Mesenchymal stem cell (in vitro differentiated cells and primary cell): Measurements from ENCODE around the gene C22orf15.

Source experiments
- DNase-seq: peaks from one replicate; pipeline ENCODE4 v3.0.0-alpha.2; 2013
- H2AFZ ChIP-seq: one replicate; pipeline ENCODE4 v1.6.1; 2013; ENCODE audit warnings: low read depth, mild to moderate bottlenecking, control low read depth, inconsistent platforms, low read length, moderate library complexity
- H2AK5ac ChIP-seq: 2 replicates; pipeline ENCODE4 v1.6.1; 2013; ENCODE audit warnings: low read length, moderate library complexity, mild to moderate bottlenecking, inconsistent platforms; ENCODE audit not compliant: severe bottlenecking
- H2BK120ac ChIP-seq: one replicate; pipeline ENCODE4 v1.6.1; 2013; ENCODE audit warnings: low read depth, mild to moderate bottlenecking, inconsistent platforms, low read length, moderate library complexity
- H2BK12ac ChIP-seq, 2 experiments: one replicate each; pipeline ENCODE4 v1.6.1; 2013; ENCODE audit warnings: inconsistent platforms in 2 of 2, low read length in 2 of 2, mild to moderate bottlenecking in 2 of 2, moderate library complexity in 2 of 2, control low read depth in 1 of 2
- H2BK15ac ChIP-seq: one replicate; pipeline ENCODE4 v1.6.1; 2013; ENCODE audit warnings: mild to moderate bottlenecking, low read depth, inconsistent platforms; ENCODE audit not compliant: poor library complexity, severe bottlenecking
- H2BK5ac ChIP-seq: 2 replicates; pipeline ENCODE4 v1.6.1; 2013; ENCODE audit warnings: low read depth, mild to moderate bottlenecking, low read length, control low read depth, inconsistent platforms; ENCODE audit not compliant: poor library complexity, severe bottlenecking
- H3K14ac ChIP-seq, 2 experiments: one replicate each; pipeline ENCODE4 v1.6.1; 2013; ENCODE audit warnings: inconsistent platforms in 2 of 2, low read length in 2 of 2, control low read depth in 1 of 2, mild to moderate bottlenecking in 1 of 2, moderate library complexity in 1 of 2
- H3K18ac ChIP-seq, 2 experiments: one replicate each; pipeline ENCODE4 v1.6.1; 2013; ENCODE audit warnings: inconsistent platforms in 2 of 2, low read length in 2 of 2, control low read depth in 1 of 2, low read depth in 1 of 2, mild to moderate bottlenecking in 1 of 2
- H3K23ac ChIP-seq, 2 experiments: one replicate each; pipeline ENCODE4 v1.6.1; 2013; ENCODE audit warnings: inconsistent platforms in 2 of 2, low read length in 2 of 2, mild to moderate bottlenecking in 2 of 2, moderate library complexity in 2 of 2, control low read depth in 1 of 2
- H3K27ac ChIP-seq: 2 replicates; pipeline ENCODE4 v1.5.1; 2013; ENCODE audit warnings: mild to moderate bottlenecking, moderate library complexity, low read length, control low read depth, inconsistent platforms; ENCODE audit not compliant: poor library complexity, severe bottlenecking
- H3K27me3 ChIP-seq, 2 experiments: 2 replicates each; pipeline versions ENCODE4 v1.6.1 to v1.7.0; 2013; ENCODE audit warnings: low read length in 2 of 2, mild to moderate bottlenecking in 2 of 2, moderate library complexity in 2 of 2, control low read depth in 1 of 2, inconsistent platforms in 1 of 2; ENCODE audit not compliant: control insufficient read depth in 1 of 2, insufficient read depth in 1 of 2
- H3K36me3 ChIP-seq, 2 experiments: 2 replicates each; pipeline versions ENCODE4 v1.6.1 to v1.7.0; 2013; ENCODE audit warnings: low read length in 2 of 2, control low read depth in 1 of 2, inconsistent platforms in 1 of 2, low read depth in 1 of 2, mild to moderate bottlenecking in 1 of 2; ENCODE audit not compliant: insufficient read depth in 2 of 2, control insufficient read depth in 1 of 2
- H3K4ac ChIP-seq, 2 experiments: one replicate each; pipeline ENCODE4 v1.6.1; 2013; ENCODE audit warnings: inconsistent platforms in 2 of 2, low read length in 2 of 2, mild to moderate bottlenecking in 2 of 2, moderate library complexity in 2 of 2, control low read depth in 1 of 2, low read depth in 1 of 2
- H3K4me1 ChIP-seq: 2 replicates; pipeline ENCODE4 v1.6.1; 2013; ENCODE audit warnings: low read depth, low read length, control low read depth; ENCODE audit not compliant: control insufficient read depth, insufficient read depth
- H3K4me2 ChIP-seq: 2 replicates; pipeline ENCODE4 v1.6.1; 2013; ENCODE audit warnings: low read length, mild to moderate bottlenecking, inconsistent platforms; ENCODE audit not compliant: poor library complexity, severe bottlenecking
- H3K4me3 ChIP-seq, 2 experiments: 2 replicates each; pipeline versions ENCODE4 v1.5.1 to v1.7.0; 2013; ENCODE audit warnings: low read length in 2 of 2, mild to moderate bottlenecking in 2 of 2, control low read depth in 1 of 2, low read depth in 1 of 2; ENCODE audit not compliant: insufficient read depth in 1 of 2
- H3K79me1 ChIP-seq: replicated peaks from 2 replicates; pipeline ENCODE4 v1.6.1; 2013; ENCODE audit warnings: mild to moderate bottlenecking, control low read depth, low read length, inconsistent platforms; ENCODE audit not compliant: poor library complexity, severe bottlenecking
- H3K9ac ChIP-seq: 2 replicates; pipeline ENCODE4 v1.7.0; 2013; ENCODE audit warnings: mild to moderate bottlenecking, low read length, moderate library complexity
- H3K9me3 ChIP-seq: 2 replicates; pipeline ENCODE4 v1.7.0; 2013; ENCODE audit warnings: mild to moderate bottlenecking, low read length; ENCODE audit not compliant: control insufficient read depth
- H4K8ac ChIP-seq: one replicate; pipeline ENCODE4 v1.6.1; 2013; ENCODE audit warnings: inconsistent platforms, mild to moderate bottlenecking, low read length, moderate library complexity
- H4K91ac ChIP-seq: one replicate; pipeline ENCODE4 v1.6.1; 2013; ENCODE audit warnings: mild to moderate bottlenecking, low read length, inconsistent platforms
- WGBS: methylation state at CpG from one replicate; pipeline ENCODE4 v1.1.7; 2013; ENCODE audit warnings: mixed read lengths; 5-methylcytosine and 5-hydroxymethylcytosine counted together

The C22orf15 gene

DNA sequence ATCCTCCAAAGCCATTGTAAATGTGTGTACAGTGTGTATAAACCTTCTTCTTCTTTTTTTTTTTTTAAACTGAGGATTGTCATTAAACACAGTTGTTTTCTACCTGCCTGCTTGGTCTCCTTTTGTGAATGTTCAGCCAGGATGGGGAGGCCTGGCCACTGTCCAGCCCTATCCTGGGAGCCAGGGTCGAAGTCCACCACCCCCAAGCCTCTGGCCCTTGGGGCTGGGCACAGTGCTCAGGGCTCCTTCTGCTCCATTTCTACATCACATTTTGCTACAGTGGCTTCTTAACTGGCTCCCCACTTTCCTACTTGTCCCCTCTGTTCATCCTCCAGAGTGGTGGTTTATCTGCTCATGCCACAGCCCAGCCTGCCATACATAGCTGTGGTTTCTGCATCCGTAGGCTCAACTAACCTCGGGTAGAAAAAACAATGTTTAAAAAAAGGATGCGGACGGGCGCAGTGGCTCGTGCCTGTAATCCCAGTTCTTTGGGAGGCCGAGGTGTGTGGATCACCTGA, 21.5 kb downstream of the C22orf15 start:
- WGBS = 70% methylated on average over 4 of the region's 8 CpGs

DNA sequence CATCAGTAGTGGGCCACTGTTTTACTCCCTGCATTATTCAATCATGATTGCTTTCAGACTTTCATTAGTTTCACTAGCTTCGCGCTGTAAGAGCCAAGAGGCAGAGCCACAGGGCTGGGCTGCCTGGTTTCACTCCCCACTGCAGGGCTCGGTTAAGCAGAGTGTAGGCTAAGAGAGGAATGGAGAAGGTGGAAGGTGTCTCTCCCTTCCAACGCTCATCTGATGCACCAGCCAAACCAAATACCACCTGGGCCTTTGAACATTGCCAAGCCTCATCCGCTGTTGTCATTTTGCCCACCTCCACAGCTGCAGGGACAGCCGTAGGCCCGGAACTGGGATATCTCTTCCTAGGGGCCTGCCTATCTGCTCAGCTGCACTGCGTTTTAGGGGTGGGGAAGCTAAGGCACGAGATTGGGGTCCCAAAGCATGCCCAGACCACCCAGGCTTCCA, 23.5 kb downstream of the C22orf15 start:
- Histone ChIP-seq H2BK5ac (no peak overlapping the region), H3K18ac (peak overlapping the region; percentile 6 to 61), H3K9me3 (no peaks in the 10 kb centered on the region), H3K4me1 (peaks cover 33% of the 10 kb centered on the region), H3K27me3 (no peaks in the 10 kb centered on the region), H3K4ac (peak overlapping the region in 1 of 2 experiments; percentile 35), H3K9ac (peak overlapping the region; percentile 97), H4K91ac (peak overlapping the region; percentile 91), H4K8ac (peak overlapping the region; percentile 98), H3K23ac (no peak overlapping the region), H3K27ac (peak overlapping the region; percentile 82), H3K4me2 (peak overlapping the region; percentile 70), H3K36me3 (peaks cover under 1 to 6% of the 10 kb centered on the region in 2 experiments), H2BK15ac (no peak overlapping the region), H3K79me1 (peaks cover 1% of the 10 kb centered on the region), H2BK12ac (peak overlapping the region; percentile 28 to 61), H3K4me3 (peak overlapping the region in 1 of 2 experiments; percentile 75), H2AK5ac (peak overlapping the region; percentile 23), H3K14ac (peak overlapping the region in 1 of 2 experiments; percentile 9), H2AFZ (peak overlapping the region; percentile 29), H2BK120ac (peak overlapping the region; percentile 50)
- no peak for DNase-seq
- 89% methylated on average over 9 of the region's 9 CpGs for WGBS

More for the DNA sequence above, 21.5 kb downstream of the C22orf15 start:
- H3K27ac ChIP-seq = peak overlapping the region; percentile 73
- H4K8ac ChIP-seq = no peak overlapping the region
- H3K4me3 ChIP-seq = no peak overlapping the region
- H2BK12ac ChIP-seq = peak overlapping the region; percentile 53 to 67
- H3K36me3 ChIP-seq = peaks cover 0 to 10% of the 10 kb centered on the region in 2 experiments
- H2BK120ac ChIP-seq = no peak overlapping the region
- peak; percentile 67 for DNase-seq
- no peaks in the 10 kb centered on the region for H3K27me3 ChIP-seq
- H2BK15ac ChIP-seq = peak overlapping the region; percentile 60
- H2BK5ac ChIP-seq = no peak overlapping the region
- peaks cover 1% of the 10 kb centered on the region for H3K79me1 ChIP-seq
- no peak overlapping the region for H3K9ac ChIP-seq
- no peak overlapping the region for H3K14ac ChIP-seq
- peaks cover 34% of the 10 kb centered on the region for H3K4me1 ChIP-seq
- peak overlapping the region; percentile 94 for H2AK5ac ChIP-seq
- peak overlapping the region in 1 of 2 experiments; percentile 86 for H3K18ac ChIP-seq
- H3K9me3 ChIP-seq = no peaks in the 10 kb centered on the region
- no peak overlapping the region for H2AFZ ChIP-seq
- H3K23ac ChIP-seq = no peak overlapping the region
- no peak overlapping the region for H3K4ac ChIP-seq
- no peak overlapping the region for H4K91ac ChIP-seq
- H3K4me2 ChIP-seq = no peak overlapping the region

DNA sequence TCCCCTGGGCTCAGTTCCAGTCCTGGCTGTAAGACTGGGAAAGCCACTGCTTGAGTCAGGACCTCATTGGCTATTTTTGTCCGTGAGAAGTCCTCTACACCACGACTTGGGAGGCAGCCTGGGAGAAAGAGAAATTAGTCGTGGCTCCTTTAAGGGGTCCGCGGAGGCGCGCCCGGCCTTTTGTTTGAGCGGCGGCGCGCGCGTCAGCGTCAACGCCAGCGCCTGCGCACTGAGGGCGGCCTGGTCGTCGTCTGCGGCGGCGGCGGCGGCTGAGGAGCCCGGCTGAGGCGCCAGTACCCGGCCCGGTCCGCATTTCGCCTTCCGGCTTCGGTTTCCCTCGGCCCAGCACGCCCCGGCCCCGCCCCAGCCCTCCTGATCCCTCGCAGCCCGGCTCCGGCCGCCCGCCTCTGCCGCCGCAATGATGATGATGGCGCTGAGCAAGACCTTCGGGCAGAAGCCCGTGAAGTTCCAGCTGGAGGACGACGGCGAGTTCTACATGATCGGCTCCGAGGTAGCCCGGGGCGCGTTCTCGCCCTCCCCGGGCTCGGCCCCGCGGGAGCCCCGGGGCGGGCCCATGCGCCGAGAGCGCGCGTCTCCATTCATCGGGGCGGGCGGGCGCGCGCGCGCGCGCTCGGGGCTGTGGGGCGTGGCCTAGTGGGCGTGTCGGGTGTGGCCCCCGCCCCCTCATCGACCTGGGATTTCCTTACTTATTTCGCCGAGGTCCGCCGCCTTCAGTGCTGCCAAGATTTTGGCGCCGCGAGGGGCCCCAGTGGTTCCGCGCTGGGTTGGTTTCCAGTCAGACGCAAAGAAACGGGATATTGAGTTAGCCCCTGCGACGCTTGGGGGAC, 24.2 kb downstream of the C22orf15 start, which contains the start of gene SMARCB1:
Gene SMARCB1 (plus strand): TSS at position 215 of the 848 bp plus-strand sequence. CDS start 204 bp downstream, at position 419.
- H3K79me1 ChIP-seq = peaks cover 1% of the 10 kb centered on the region
- H4K8ac ChIP-seq = peak within 1 kb of the TSS; percentile 100
- peak within 1 kb of the TSS; percentile 79 to 93 for H3K23ac ChIP-seq
- peak within 1 kb of the TSS in 1 of 2 experiments; percentile 98 for H3K14ac ChIP-seq
- H3K9ac ChIP-seq = peak within 1 kb of the TSS; percentile 97
- H3K4me3 ChIP-seq = peak within 1 kb of the TSS; percentile 94 to 97
- H3K9me3 ChIP-seq = no peaks in the 10 kb centered on the region
- H2BK15ac ChIP-seq = peak within 1 kb of the TSS; percentile 98
- peak within 1 kb of the TSS; percentile 82 for H3K4me2 ChIP-seq
- peak; percentile 97 for DNase-seq
- no peaks in the 10 kb centered on the region for H3K27me3 ChIP-seq
- H2AFZ ChIP-seq = peak within 1 kb of the TSS; percentile 68
- peak within 1 kb of the TSS; percentile 28 to 61 for H2BK12ac ChIP-seq
- H2AK5ac ChIP-seq = peak within 1 kb of the TSS; percentile 63
- H2BK120ac ChIP-seq = peak within 1 kb of the TSS; percentile 100
- peak within 1 kb of the TSS; percentile 97 for H3K27ac ChIP-seq
- peak within 1 kb of the TSS; percentile 98 to 100 for H3K18ac ChIP-seq
- H3K4ac ChIP-seq = peak within 1 kb of the TSS; percentile 100
- H3K4me1 ChIP-seq = peaks cover 28% of the 10 kb centered on the region
- peak within 1 kb of the TSS; percentile 99 for H4K91ac ChIP-seq
- peaks cover 6 to 7% of the 10 kb centered on the region in 2 experiments for H3K36me3 ChIP-seq
- WGBS = under 1% methylated on average over 80 of the region's 97 CpGs
- H2BK5ac ChIP-seq = peak within 1 kb of the TSS; percentile 100

DNA sequence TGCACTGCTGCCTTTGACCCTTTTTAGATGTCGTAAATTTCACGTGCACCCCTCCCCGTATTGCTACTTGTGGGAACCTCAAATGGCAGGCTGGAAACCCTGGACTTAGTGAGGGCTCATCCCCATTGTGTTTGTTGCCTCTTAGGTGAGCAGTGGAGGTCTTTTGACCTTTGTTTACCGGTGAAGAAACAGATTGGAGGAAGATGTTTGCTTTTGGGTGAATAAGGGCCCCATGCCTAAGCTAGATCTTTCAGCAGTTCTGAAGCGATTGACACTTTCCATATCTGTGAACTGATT, 24.8 kb downstream of the C22orf15 start:
- Histone ChIP-seq H3K36me3 (peaks cover 7 to 13% of the 10 kb centered on the region in 2 experiments), H3K9ac (peak overlapping the region; percentile 97), H2BK120ac (no peak overlapping the region), H3K4me3 (peak overlapping the region; percentile 59 to 97), H3K79me1 (peaks cover 5% of the 10 kb centered on the region), H3K27me3 (no peaks in the 10 kb centered on the region), H2AFZ (no peak overlapping the region), H3K4me1 (peaks cover 26% of the 10 kb centered on the region), H3K14ac (peak overlapping the region in 1 of 2 experiments; percentile 64), H3K4me2 (peak overlapping the region; percentile 82), H3K9me3 (no peaks in the 10 kb centered on the region), H2BK5ac (no peak overlapping the region), H4K91ac (no peak overlapping the region), H2BK15ac (no peak overlapping the region), H3K23ac (no peak overlapping the region), H3K27ac (peak overlapping the region; percentile 30), H2AK5ac (no peak overlapping the region), H2BK12ac (peak overlapping the region in 1 of 2 experiments; percentile 38), H3K18ac (peak overlapping the region; percentile 26 to 80), H3K4ac (peak overlapping the region in 1 of 2 experiments; percentile 55), H4K8ac (no peak overlapping the region)
- no peak for DNase-seq
- 5% methylated on average over 5 of the region's 5 CpGs for WGBS
